Osteocyte (in vitro differentiated cells): Measurements from ENCODE around the gene EEF1B2. TPM values are rescaled to one million over a fixed set of nuclear protein-coding genes. Genes with fewer than 3 reads are reported as not detected.
"Not testable (repeated sequence)": the region's sequence is repeated elsewhere in the genome, so short reads cannot be mapped to it uniquely, and the experiment has no call there.

Experiments
- DNase-seq: peaks from one replicate; pipeline ENCODE4 v3.0.0; 2021; ENCODE audit warnings: mixed read lengths; ENCODE audit not compliant: unreplicated experiment; ENCODE audit errors: extremely low spot score
- H3K27ac Mint-ChIP-seq: one replicate; pipeline ENCODE4 v1.8.0; 2021; ENCODE audit warnings: mild to moderate bottlenecking, mixed read lengths; ENCODE audit not compliant: unreplicated experiment
- H3K27me3 Mint-ChIP-seq: one replicate; pipeline ENCODE4 v1.8.0; 2021; ENCODE audit warnings: mixed read lengths; ENCODE audit not compliant: unreplicated experiment
- H3K36me3 Mint-ChIP-seq: one replicate; pipeline ENCODE4 v1.8.0; 2021; ENCODE audit warnings: mixed read lengths; ENCODE audit not compliant: unreplicated experiment
- H3K4me1 Mint-ChIP-seq: one replicate; pipeline ENCODE4 v1.8.0; 2021; ENCODE audit warnings: mixed read lengths; ENCODE audit not compliant: unreplicated experiment
- H3K4me3 Mint-ChIP-seq: one replicate; pipeline ENCODE4 v1.8.0; 2021; ENCODE audit warnings: mild to moderate bottlenecking, moderate library complexity, mixed read lengths; ENCODE audit not compliant: unreplicated experiment
- H3K9me3 Mint-ChIP-seq: one replicate; pipeline ENCODE4 v1.8.0; 2021; ENCODE audit warnings: mixed read lengths; ENCODE audit not compliant: unreplicated experiment
- total RNA-seq: library from RNA; stranded (reverse); gene quantifications from 2 replicates; pipeline ENCODE4 v1.2.1, GENCODE V29; 2021
- TF ChIP-seq, protein P1 (sequence below): fragments of 200-600 bp; sonication (generic); IDR thresholded peaks from 2 replicates; pipeline ENCODE4 v1.5.0; 2021; ENCODE audit warnings: antibody characterized with exemption, mild to moderate bottlenecking, moderate library complexity

The EEF1B2 gene
- total RNA-seq, 1 donor from 2014 or later: 433 TPM

DNA sequence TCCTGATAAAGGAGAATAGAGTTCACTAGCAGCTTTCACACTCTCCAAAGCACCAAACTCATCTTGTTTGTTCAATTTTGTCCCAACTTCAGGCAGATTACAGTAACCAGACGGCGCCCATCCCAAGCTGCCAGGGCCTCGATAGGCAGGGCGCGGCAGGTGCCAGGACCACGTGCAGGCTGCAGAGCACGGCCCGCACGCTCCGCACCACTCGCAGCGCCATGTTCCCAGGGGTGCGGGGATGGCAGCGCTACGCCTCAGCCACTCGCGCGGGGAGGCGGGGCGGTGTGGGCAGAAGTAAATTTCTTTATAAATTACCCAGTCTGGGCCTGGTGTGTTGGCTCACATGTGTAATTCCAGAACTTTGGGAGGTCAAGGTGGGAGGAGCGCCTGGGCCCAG lies 43.4 kb upstream of the EEF1B2 start:
- peak; percentile 82 for DNase-seq
- Mint-ChIP-seq H3K9me3 (no peaks in the 10 kb centered on the region), H3K27me3 (no peaks in the 10 kb centered on the region), H3K4me1 (no peaks in the 10 kb centered on the region), H3K4me3 (no peak overlapping the region), H3K36me3 (peaks cover 29% of the 10 kb centered on the region), H3K27ac (no peak overlapping the region)
- TF ChIP-seq, protein P1, sequence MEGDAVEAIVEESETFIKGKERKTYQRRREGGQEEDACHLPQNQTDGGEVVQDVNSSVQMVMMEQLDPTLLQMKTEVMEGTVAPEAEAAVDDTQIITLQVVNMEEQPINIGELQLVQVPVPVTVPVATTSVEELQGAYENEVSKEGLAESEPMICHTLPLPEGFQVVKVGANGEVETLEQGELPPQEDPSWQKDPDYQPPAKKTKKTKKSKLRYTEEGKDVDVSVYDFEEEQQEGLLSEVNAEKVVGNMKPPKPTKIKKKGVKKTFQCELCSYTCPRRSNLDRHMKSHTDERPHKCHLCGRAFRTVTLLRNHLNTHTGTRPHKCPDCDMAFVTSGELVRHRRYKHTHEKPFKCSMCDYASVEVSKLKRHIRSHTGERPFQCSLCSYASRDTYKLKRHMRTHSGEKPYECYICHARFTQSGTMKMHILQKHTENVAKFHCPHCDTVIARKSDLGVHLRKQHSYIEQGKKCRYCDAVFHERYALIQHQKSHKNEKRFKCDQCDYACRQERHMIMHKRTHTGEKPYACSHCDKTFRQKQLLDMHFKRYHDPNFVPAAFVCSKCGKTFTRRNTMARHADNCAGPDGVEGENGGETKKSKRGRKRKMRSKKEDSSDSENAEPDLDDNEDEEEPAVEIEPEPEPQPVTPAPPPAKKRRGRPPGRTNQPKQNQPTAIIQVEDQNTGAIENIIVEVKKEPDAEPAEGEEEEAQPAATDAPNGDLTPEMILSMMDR: no peak

DNA sequence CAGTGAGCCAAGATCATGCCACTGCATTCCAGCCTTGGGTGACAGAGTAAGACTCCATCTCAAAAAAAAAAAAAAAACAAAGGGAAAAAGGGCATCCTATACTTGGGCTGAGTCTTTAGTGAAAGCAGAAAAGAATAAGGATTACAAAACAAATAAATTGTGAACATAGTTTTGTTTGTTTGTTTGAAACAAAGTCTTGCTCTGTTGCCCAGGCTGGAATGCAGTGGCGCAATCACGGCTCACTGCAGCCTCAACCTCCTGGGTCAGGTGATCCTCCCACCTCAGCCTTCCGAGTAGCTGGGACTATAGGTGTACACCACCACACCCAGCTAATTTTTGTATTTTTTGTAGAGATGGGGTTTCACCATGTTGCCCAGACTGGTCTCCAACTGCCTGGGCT lies 37.1 kb upstream of the EEF1B2 start:
- H3K27me3 Mint-ChIP-seq, H3K9me3 Mint-ChIP-seq, H3K4me1 Mint-ChIP-seq, H3K4me3 Mint-ChIP-seq, H3K27ac Mint-ChIP-seq: not testable (repeated sequence)
- H3K36me3 Mint-ChIP-seq: peaks cover 32% of the 10 kb centered on the region
- DNase-seq: peak; percentile 44

DNA sequence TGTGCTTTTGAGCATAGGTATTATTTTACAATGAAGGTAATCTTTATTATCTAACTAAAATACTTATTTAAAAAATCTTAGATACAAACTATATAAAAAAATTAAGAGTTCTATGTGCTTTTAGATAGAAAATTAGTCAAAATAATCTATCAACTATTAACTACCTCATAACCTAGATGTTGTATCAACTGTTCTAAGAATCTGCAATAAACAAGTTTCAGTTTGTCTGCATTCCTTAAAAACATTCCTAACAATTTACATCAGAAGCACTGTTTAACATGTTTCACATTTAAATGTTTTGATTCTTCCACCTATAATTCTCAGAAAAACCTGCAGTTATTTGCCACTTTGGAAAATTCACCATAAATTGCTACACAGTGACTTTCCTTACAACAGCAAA lies 33.8 kb upstream of the EEF1B2 start:
- Mint-ChIP-seq H3K4me3 (no peak overlapping the region), H3K9me3 (no peaks in the 10 kb centered on the region), H3K36me3 (peaks cover 34% of the 10 kb centered on the region), H3K27me3 (no peaks in the 10 kb centered on the region), H3K4me1 (no peaks in the 10 kb centered on the region), H3K27ac (no peak overlapping the region)
- no peak for DNase-seq
- TF ChIP-seq, protein P1: no peak

- TF ChIP-seq, protein P1: no peak
- no peak overlapping the region for H3K27ac Mint-ChIP-seq
- no peak for DNase-seq
- H3K27me3 Mint-ChIP-seq: no peaks in the 10 kb centered on the region
- no peak overlapping the region for H3K4me3 Mint-ChIP-seq
- peaks cover 29% of the 10 kb centered on the region for H3K36me3 Mint-ChIP-seq
- H3K4me1 Mint-ChIP-seq: no peaks in the 10 kb centered on the region
- H3K9me3 Mint-ChIP-seq: no peaks in the 10 kb centered on the region
These were observed 32.0 kb upstream of the EEF1B2 start for GRCh38 chr2:206127656-206128055.

- peaks cover 57% of the 10 kb centered on the region for H3K36me3 Mint-ChIP-seq
- DNase-seq: no peak
- H3K4me3 Mint-ChIP-seq: no peak overlapping the region
- no peaks in the 10 kb centered on the region for H3K27me3 Mint-ChIP-seq
- no peaks in the 10 kb centered on the region for H3K9me3 Mint-ChIP-seq
- no peak overlapping the region for H3K27ac Mint-ChIP-seq
- TF ChIP-seq, protein P1: no peak
- no peaks in the 10 kb centered on the region for H3K4me1 Mint-ChIP-seq
These were observed 16.2 kb upstream of the EEF1B2 start for GRCh38 chr2:206143451-206143850.

DNA sequence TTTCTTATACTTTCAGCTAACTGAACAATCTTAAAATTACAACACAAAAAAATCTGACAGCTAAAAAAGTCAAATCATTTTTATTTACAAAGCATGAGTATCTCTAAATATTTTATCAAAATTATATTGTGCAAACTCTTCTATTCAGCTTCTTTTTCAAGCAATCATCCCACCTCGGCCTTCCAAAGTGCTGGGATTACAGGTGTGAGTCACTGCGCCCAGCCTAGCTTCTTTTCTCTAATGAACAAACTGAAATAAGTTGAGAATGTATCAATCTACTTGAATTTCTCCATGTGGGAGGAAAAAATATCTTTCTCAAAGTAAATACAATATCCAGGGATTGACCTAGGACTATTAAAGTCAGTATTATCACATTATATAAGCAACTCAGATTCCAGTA lies 15.3 kb upstream of the EEF1B2 start:
- H3K9me3 Mint-ChIP-seq: no peaks in the 10 kb centered on the region
- H3K4me1 Mint-ChIP-seq: no peaks in the 10 kb centered on the region
- H3K36me3 Mint-ChIP-seq: peaks cover 59% of the 10 kb centered on the region
- TF ChIP-seq, protein P1: no peak
- DNase-seq: no peak
- H3K4me3 Mint-ChIP-seq: no peak overlapping the region
- H3K27ac Mint-ChIP-seq: no peak overlapping the region
- H3K27me3 Mint-ChIP-seq: no peaks in the 10 kb centered on the region
